DND-41 (cell line): Measurements from ENCODE around the gene BPIFA2.

Experiments used
- CTCF ChIP-seq: IDR thresholded peaks from 2 replicates; pipeline ENCODE4 v1.5.1; 2012; ENCODE audit warnings: borderline replicate concordance, low read length, moderate library complexity, mild to moderate bottlenecking; ENCODE audit not compliant: poor library complexity, severe bottlenecking; ENCODE audit errors: extremely low read depth
- EZH2 ChIP-seq: IDR thresholded peaks from 3 replicates; pipeline ENCODE4 v1.6.1; 2012; ENCODE audit warnings: borderline replicate concordance, low read depth, mild to moderate bottlenecking, moderate library complexity, low read length, inconsistent platforms; ENCODE audit not compliant: severe bottlenecking

- TF ChIP-seq CTCF (no peak), EZH2 (no peak)
Measured at GRCh38 chr20:33165416-33166055, 2.4 kb upstream of the BPIFA2 start.
